IMR-90 (cell line): Measurements from ENCODE around the gene WDFY2. TPM values are rescaled to one million over a fixed set of nuclear protein-coding genes. Genes with fewer than 3 reads are reported as not detected.
A peak's percentile ranks its signal among the peaks of the same experiment; 100 is the strongest.

Source experiments
- ATAC-seq: fragments of 200-7000 bp; cut with Tn5 transposase; 2 replicates; pipeline ENCODE4 v1.9.1; 2020; ENCODE audit warnings: low read depth, mild to moderate bottlenecking, moderate library complexity
- BruUV-seq: library from RNA; stranded (reverse); fragments of 400-500 nt; replicated peaks from 2 replicates; lab custom pipeline; 2021; lab: Mats Ljungman, UMichigan
- CTCF ChIA-PET: fragments of 300-600 bp; formaldehyde crosslinking; extraction: SDS; loops from one replicate; lab custom pipeline; 2021; ENCODE audit warnings: antibody characterized with exemption; lab: Yijun Ruan, JAX
- POLR2A ChIA-PET: fragments of 300-600 bp; sonication (Branson Sonifier 250); formaldehyde crosslinking; loops from one replicate; lab custom pipeline; 2022; ENCODE audit warnings: antibody characterized with exemption; ENCODE audit not compliant: unreplicated experiment; lab: Charles Lee
- DNase-seq: peaks from one replicate; pipeline ENCODE4 v3.0.0; 2013
- H2AFZ ChIP-seq: replicated peaks from 2 replicates; pipeline ENCODE3; 2013; ENCODE audit warnings: low read length, mild to moderate bottlenecking; ENCODE audit not compliant: poor library complexity
- H2AK5ac ChIP-seq: 2 replicates; pipeline ENCODE4 v1.6.1; 2013; ENCODE audit warnings: low read depth, low read length, inconsistent platforms
- H2AK9ac ChIP-seq: replicated peaks from 2 replicates; pipeline ENCODE3; 2013; ENCODE audit warnings: mild to moderate bottlenecking, low read depth, low read length, moderate library complexity; ENCODE audit not compliant: poor library complexity
- H2BK120ac ChIP-seq: 2 replicates; pipeline ENCODE4 v1.6.1; 2013; ENCODE audit warnings: low read depth, low read length, inconsistent platforms
- H2BK15ac ChIP-seq: 3 replicates; pipeline ENCODE4 v1.6.1; 2013; ENCODE audit warnings: low read depth, low read length, inconsistent platforms
- H2BK20ac ChIP-seq: 2 replicates; pipeline ENCODE4 v1.6.1; 2013; ENCODE audit warnings: low read depth, mild to moderate bottlenecking, inconsistent platforms, low read length, moderate library complexity
- H2BK5ac ChIP-seq: 2 replicates; pipeline ENCODE4 v1.6.1; 2013; ENCODE audit warnings: mild to moderate bottlenecking, low read depth, low read length, inconsistent platforms; ENCODE audit not compliant: poor library complexity, severe bottlenecking
- H3K14ac ChIP-seq: replicated peaks from 2 replicates; pipeline ENCODE4 v1.6.1; 2013; ENCODE audit warnings: low read depth, low read length, inconsistent platforms
- H3K18ac ChIP-seq: 2 replicates; pipeline ENCODE4 v1.6.1; 2013; ENCODE audit warnings: low read depth, low read length, control low read depth
- H3K23ac ChIP-seq: 2 replicates; pipeline ENCODE4 v1.6.1; 2013; ENCODE audit warnings: low read depth, low read length, inconsistent platforms
- H3K27ac ChIP-seq: 2 replicates; pipeline ENCODE4 v1.5.1; 2013; ENCODE audit warnings: mild to moderate bottlenecking, control low read depth, low read length; ENCODE audit not compliant: insufficient read depth
- H3K27me3 ChIP-seq: 2 replicates; pipeline ENCODE4 v1.6.1; 2013; ENCODE audit warnings: low read length; ENCODE audit not compliant: control insufficient read depth, insufficient read depth
- H3K36me3 ChIP-seq: 2 replicates; pipeline ENCODE4 v1.6.1; 2013; ENCODE audit warnings: low read length, mixed read lengths; ENCODE audit not compliant: control insufficient read depth, insufficient read depth
- H3K4ac ChIP-seq: 2 replicates; pipeline ENCODE4 v1.6.1; 2013; ENCODE audit warnings: low read depth, low read length, inconsistent platforms
- H3K4me1 ChIP-seq: 2 replicates; pipeline ENCODE4 v1.6.1; 2013; ENCODE audit warnings: low read length, mixed read lengths; ENCODE audit not compliant: control insufficient read depth, insufficient read depth
- H3K4me2 ChIP-seq: 2 replicates; pipeline ENCODE4 v1.6.1; 2013; ENCODE audit warnings: low read depth, mild to moderate bottlenecking, control low read depth, low read length, moderate library complexity
- H3K4me3 ChIP-seq: 2 replicates; pipeline ENCODE4 v1.5.1; 2013; ENCODE audit warnings: low read depth, mild to moderate bottlenecking, control low read depth, low read length, moderate library complexity; ENCODE audit not compliant: insufficient read depth
- H3K56ac ChIP-seq: 2 replicates; pipeline ENCODE4 v1.6.1; 2013; ENCODE audit warnings: low read length, inconsistent platforms; ENCODE audit not compliant: insufficient read depth; ENCODE audit errors: extremely low read depth
- H3K79me1 ChIP-seq, 2 experiments: 2 replicates each; pipeline ENCODE4 v1.6.1; 2013; ENCODE audit warnings: low read length in 2 of 2, inconsistent platforms in 1 of 2, low read depth in 1 of 2
- H3K9ac ChIP-seq: 2 replicates; pipeline ENCODE4 v1.6.1; 2013; ENCODE audit warnings: low read depth, low read length, control low read depth
- H3K9me1 ChIP-seq: 2 replicates; pipeline ENCODE4 v1.6.1; 2013; ENCODE audit warnings: low read length, inconsistent platforms; ENCODE audit not compliant: insufficient read depth
- H3K9me3 ChIP-seq: 2 replicates; pipeline ENCODE4 v1.6.1; 2013; ENCODE audit warnings: low read length; ENCODE audit not compliant: control insufficient read depth, insufficient read depth
- H4K20me1 ChIP-seq: 2 replicates; pipeline ENCODE4 v1.6.1; 2013; ENCODE audit warnings: low read length, inconsistent platforms; ENCODE audit not compliant: insufficient read depth
- H4K5ac ChIP-seq: 2 replicates; pipeline ENCODE4 v1.6.1; 2013; ENCODE audit warnings: mild to moderate bottlenecking, low read depth, low read length, control low read depth
- H4K8ac ChIP-seq, 2 experiments: 2 replicates each; pipeline ENCODE4 v1.6.1; 2013; ENCODE audit warnings: low read depth in 2 of 2, low read length in 2 of 2, control low read depth in 1 of 2, inconsistent platforms in 1 of 2
- H4K91ac ChIP-seq: 2 replicates; pipeline ENCODE4 v1.6.1; 2013; ENCODE audit warnings: low read depth, low read length, inconsistent platforms; ENCODE audit not compliant: insufficient read depth
- BHLHE40 ChIP-seq: fragments of 150-350 bp; IDR thresholded peaks from 2 replicates; pipeline ENCODE4 v1.6.1; 2016; ENCODE audit warnings: mild to moderate bottlenecking, low read depth, low read length
- CEBPB ChIP-seq: IDR thresholded peaks from 2 replicates; pipeline ENCODE4 v1.6.1; 2012; ENCODE audit warnings: low read depth, low read length, improper control_type of control experiment
- CHD1 ChIP-seq: IDR thresholded peaks from 2 replicates; pipeline ENCODE4 v1.6.1; 2012; ENCODE audit warnings: low read depth, low read length, improper control_type of control experiment
- FOS ChIP-seq: fragments of 150-350 bp; IDR thresholded peaks from 2 replicates; pipeline ENCODE4 v1.6.1; 2016; ENCODE audit warnings: low read depth, low read length
- MAFK ChIP-seq: IDR thresholded peaks from 2 replicates; pipeline ENCODE4 v1.6.1; 2012; ENCODE audit warnings: low read depth, low read length, improper control_type of control experiment
- MAZ ChIP-seq: IDR thresholded peaks from 2 replicates; pipeline ENCODE4 v1.6.1; 2012; ENCODE audit warnings: low read depth, mild to moderate bottlenecking, low read length, improper control_type of control experiment, moderate library complexity, borderline replicate concordance
- MXI1 ChIP-seq: IDR thresholded peaks from 2 replicates; pipeline ENCODE4 v1.6.1; 2012; ENCODE audit warnings: low read depth, mild to moderate bottlenecking, low read length, moderate library complexity, borderline replicate concordance
- NFE2L2 ChIP-seq: fragments of 150-350 bp; IDR thresholded peaks from 2 replicates; pipeline ENCODE4 v1.6.1; 2016; ENCODE audit warnings: low read depth, mild to moderate bottlenecking, low read length
- POLR2A ChIP-seq: IDR thresholded peaks from 2 replicates; pipeline ENCODE4 v1.6.1; 2012; ENCODE audit warnings: mild to moderate bottlenecking, low read depth, low read length
- RAD21 ChIP-seq: IDR thresholded peaks from 2 replicates; pipeline ENCODE4 v1.6.1; 2012; ENCODE audit warnings: low read length, improper control_type of control experiment
- RCOR1 ChIP-seq: IDR thresholded peaks from 2 replicates; pipeline ENCODE4 v1.6.1; 2012; ENCODE audit warnings: mild to moderate bottlenecking, low read length, improper control_type of control experiment; ENCODE audit not compliant: insufficient replicate concordance
- RFX5 ChIP-seq: IDR thresholded peaks from 2 replicates; pipeline ENCODE4 v1.8.0; 2012; ENCODE audit warnings: low read depth, mild to moderate bottlenecking, low read length, moderate library complexity
- SMC3 ChIP-seq: fragments of 150-350 bp; IDR thresholded peaks from 2 replicates; pipeline ENCODE4 v1.6.1; 2016; ENCODE audit warnings: low read depth, mild to moderate bottlenecking, antibody characterized with exemption, low read length, moderate library complexity
- WGBS, 2 experiments: methylation state at CpG; one replicate each; pipeline versions ENCODE4 v1.1.5 to v1.1.7; 2013; ENCODE audit warnings: missing lambda C conversion rate in 2 of 2; ENCODE audit not compliant: insufficient read length in 1 of 2; ENCODE audit errors: extremely low coverage in 2 of 2; 5-methylcytosine and 5-hydroxymethylcytosine counted together
- dilution Hi-C: fragments of 300-500 bp; cut with HindIII; formaldehyde crosslinking; loops from one replicate; pipeline ENCODE4 v1.14.3; 2018; ENCODE audit warnings: low sequenced_read_pairs; ENCODE audit not compliant: unreplicated experiment
- in situ Hi-C: fragments of 300-500 bp; cut with MboI; formaldehyde crosslinking; loops from 3 replicates; pipeline ENCODE4 v1.14.3; 2019; ENCODE audit warnings: low sequenced_read_pairs, inconsistent platforms, mixed read lengths
- intact Hi-C: fragments of 100-400 bp; cut with micrococcal nuclease; formaldehyde crosslinking; loops from 2 replicates; pipeline ENCODE4 v1.10.0; 2022
- polyA plus RNA-seq, 3 experiments: library from polyadenylated mRNA; depleted of rRNA; stranded (reverse); fragments of >200 nt; gene quantifications; 2 replicates each; pipeline ENCODE4 v1.2.3, GENCODE V29; 2012; ENCODE audit warnings: low replicate concordance in 1 of 3
- total RNA-seq: library from RNA; depleted of rRNA; stranded (reverse); fragments of >200 nt; gene quantifications from 2 replicates; pipeline ENCODE4 v1.2.3, GENCODE V29; 2012
- TF ChIP-seq, protein P1 (sequence below): fragments of 150-350 bp; IDR thresholded peaks from 2 replicates; pipeline ENCODE4 v1.6.1; 2017; ENCODE audit warnings: mild to moderate bottlenecking, antibody characterized with exemption, low read length, low read depth
- TF ChIP-seq, protein P2 (sequence below): fragments of 150-350 bp; IDR thresholded peaks from 2 replicates; pipeline ENCODE4 v1.6.1; 2016; ENCODE audit warnings: low read depth, mild to moderate bottlenecking, low read length, moderate library complexity, borderline replicate concordance
- TF ChIP-seq, protein P3 (sequence below): conservative IDR thresholded peaks from 2 replicates; pipeline ENCODE4 v1.5.1; 2012; ENCODE audit warnings: mild to moderate bottlenecking, low read depth, low read length, improper control_type of control experiment

The WDFY2 gene
- total and polyA plus RNA-seq, 2 of the 4 experiments (the other 2 are of a cell fraction) = 4.3 to 5.4 TPM

DNA sequence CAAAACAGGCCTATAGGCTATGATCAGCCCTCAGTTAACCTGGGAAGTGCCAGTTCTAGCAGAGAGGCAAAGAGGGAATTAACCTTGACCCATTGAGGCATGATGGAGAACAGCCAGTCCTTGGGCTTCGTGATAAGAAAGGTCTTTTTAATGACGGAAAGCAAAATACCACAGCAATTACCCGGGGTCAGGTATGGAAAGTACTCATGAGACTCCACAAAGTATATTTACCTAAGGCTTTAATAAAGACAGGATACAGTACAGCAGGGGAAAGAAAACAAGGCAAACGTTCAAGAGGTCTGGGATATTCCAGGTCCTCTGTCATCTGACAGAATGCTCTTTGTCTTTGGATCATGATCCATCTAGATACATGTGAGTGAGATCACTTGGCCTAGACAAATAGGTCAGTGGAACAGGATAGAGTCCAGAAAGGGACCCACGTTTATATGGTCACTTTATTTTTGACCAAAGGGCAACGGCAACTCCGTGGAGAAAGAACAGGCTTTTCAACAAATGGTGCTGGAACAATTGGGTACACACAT is 52.2 kb downstream of the WDFY2 start:
- intact Hi-C loops = no loop called here
- Histone ChIP-seq H4K91ac (no peak overlapping the region), H4K20me1 (no peaks in the 10 kb centered on the region; the same call in 1 of the 2 replicates), H3K4ac (no peak overlapping the region), H3K14ac (no peak overlapping the region; the same call in 1 of the 2 replicates), H3K18ac (no peak overlapping the region), H3K36me3 (no peaks in the 10 kb centered on the region), H3K9me1 (peaks cover 7% of the 10 kb centered on the region), H3K27ac (no peak overlapping the region), H3K9ac (no peak overlapping the region), H3K79me1 (peaks cover 16 to 60% of the 10 kb centered on the region in 2 experiments), H3K56ac (no peak overlapping the region), H2BK5ac (no peak overlapping the region), H3K27me3 (no peaks in the 10 kb centered on the region), H2AK9ac (no peak overlapping the region), H2BK15ac (no peak overlapping the region), H3K4me1 (peaks cover 10% of the 10 kb centered on the region), H2BK20ac (0 out of 2 replicates have a peak overlapping the region, but pooled peaks have one; percentile 1), H3K4me3 (no peak overlapping the region), H2BK120ac (no peak overlapping the region), H2AFZ (no peak overlapping the region), H3K9me3 (no peaks in the 10 kb centered on the region), H3K23ac (no peak overlapping the region), H4K8ac (no peak overlapping the region), H4K5ac (no peak overlapping the region), H2AK5ac (no peak overlapping the region), H3K4me2 (no peak overlapping the region)
- no peak for ATAC-seq
- CTCF ChIA-PET = no interaction called here
- BruUV-seq = no TSS peak
- DNase-seq = no peak
- 49% methylated on average over 2 of the region's 7 CpGs; no CpG with 5 or more reads in 1 of the 2 experiments for WGBS, 2 experiments
- dilution Hi-C loops = no loop called here
- in situ Hi-C loops = no loop called here
- no peak for TF ChIP-seq SMC3
- no peak for TF ChIP-seq NFE2L2
- no peak for TF ChIP-seq MXI1
- TF ChIP-seq, protein P1, sequence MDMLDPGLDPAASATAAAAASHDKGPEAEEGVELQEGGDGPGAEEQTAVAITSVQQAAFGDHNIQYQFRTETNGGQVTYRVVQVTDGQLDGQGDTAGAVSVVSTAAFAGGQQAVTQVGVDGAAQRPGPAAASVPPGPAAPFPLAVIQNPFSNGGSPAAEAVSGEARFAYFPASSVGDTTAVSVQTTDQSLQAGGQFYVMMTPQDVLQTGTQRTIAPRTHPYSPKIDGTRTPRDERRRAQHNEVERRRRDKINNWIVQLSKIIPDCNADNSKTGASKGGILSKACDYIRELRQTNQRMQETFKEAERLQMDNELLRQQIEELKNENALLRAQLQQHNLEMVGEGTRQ = no peak
- no peak for TF ChIP-seq RAD21
- no peak for TF ChIP-seq CEBPB
- TF ChIP-seq MAFK = no peak
- TF ChIP-seq, protein P2, sequence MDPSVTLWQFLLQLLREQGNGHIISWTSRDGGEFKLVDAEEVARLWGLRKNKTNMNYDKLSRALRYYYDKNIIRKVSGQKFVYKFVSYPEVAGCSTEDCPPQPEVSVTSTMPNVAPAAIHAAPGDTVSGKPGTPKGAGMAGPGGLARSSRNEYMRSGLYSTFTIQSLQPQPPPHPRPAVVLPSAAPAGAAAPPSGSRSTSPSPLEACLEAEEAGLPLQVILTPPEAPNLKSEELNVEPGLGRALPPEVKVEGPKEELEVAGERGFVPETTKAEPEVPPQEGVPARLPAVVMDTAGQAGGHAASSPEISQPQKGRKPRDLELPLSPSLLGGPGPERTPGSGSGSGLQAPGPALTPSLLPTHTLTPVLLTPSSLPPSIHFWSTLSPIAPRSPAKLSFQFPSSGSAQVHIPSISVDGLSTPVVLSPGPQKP = no peak
- no peak for TF ChIP-seq MAZ
- TF ChIP-seq FOS = no peak
- TF ChIP-seq, protein P3, sequence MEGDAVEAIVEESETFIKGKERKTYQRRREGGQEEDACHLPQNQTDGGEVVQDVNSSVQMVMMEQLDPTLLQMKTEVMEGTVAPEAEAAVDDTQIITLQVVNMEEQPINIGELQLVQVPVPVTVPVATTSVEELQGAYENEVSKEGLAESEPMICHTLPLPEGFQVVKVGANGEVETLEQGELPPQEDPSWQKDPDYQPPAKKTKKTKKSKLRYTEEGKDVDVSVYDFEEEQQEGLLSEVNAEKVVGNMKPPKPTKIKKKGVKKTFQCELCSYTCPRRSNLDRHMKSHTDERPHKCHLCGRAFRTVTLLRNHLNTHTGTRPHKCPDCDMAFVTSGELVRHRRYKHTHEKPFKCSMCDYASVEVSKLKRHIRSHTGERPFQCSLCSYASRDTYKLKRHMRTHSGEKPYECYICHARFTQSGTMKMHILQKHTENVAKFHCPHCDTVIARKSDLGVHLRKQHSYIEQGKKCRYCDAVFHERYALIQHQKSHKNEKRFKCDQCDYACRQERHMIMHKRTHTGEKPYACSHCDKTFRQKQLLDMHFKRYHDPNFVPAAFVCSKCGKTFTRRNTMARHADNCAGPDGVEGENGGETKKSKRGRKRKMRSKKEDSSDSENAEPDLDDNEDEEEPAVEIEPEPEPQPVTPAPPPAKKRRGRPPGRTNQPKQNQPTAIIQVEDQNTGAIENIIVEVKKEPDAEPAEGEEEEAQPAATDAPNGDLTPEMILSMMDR = no peak
- TF ChIP-seq CHD1 = no peak
- TF ChIP-seq BHLHE40 = no peak
- no peak for TF ChIP-seq POLR2A
- TF ChIP-seq RFX5 = no peak
- TF ChIP-seq RCOR1 = no peak
- POLR2A ChIA-PET = no interaction called here
